RWPE2 (cell line): ENCODE data around the gene C12orf50.

Source experiments
- ATAC-seq: fragments of 200-7000 bp; cut with Tn5 transposase; 3 replicates; pipeline ENCODE4 v1.9.1; 2021; ENCODE audit warnings: low read depth
- DNase-seq: peaks from one replicate; pipeline ENCODE4 v3.0.0-alpha.2; 2020; ENCODE audit warnings: low spot score
- H3K27ac ChIP-seq: fragments of 450-650 bp; 2 replicates; pipeline ENCODE4 v1.5.1; 2017; ENCODE audit warnings: mild to moderate bottlenecking; ENCODE audit not compliant: poor library complexity, severe bottlenecking
- H3K27me3 ChIP-seq: fragments of 250-450 bp; sonication (Bioruptor Pico); 2 replicates; pipeline ENCODE4 v1.5.1; 2021; ENCODE audit warnings: mild to moderate bottlenecking, moderate library complexity; ENCODE audit not compliant: insufficient read depth, poor library complexity, severe bottlenecking
- H3K36me3 ChIP-seq: fragments of 250-450 bp; sonication (Bioruptor Pico); 2 replicates; pipeline ENCODE4 v1.5.1; 2020; ENCODE audit warnings: low read depth, mild to moderate bottlenecking, moderate library complexity
- H3K4me1 ChIP-seq: fragments of 250-450 bp; sonication (Bioruptor Pico); 2 replicates; pipeline ENCODE4 v1.5.1; 2021; ENCODE audit warnings: mild to moderate bottlenecking, moderate library complexity; ENCODE audit not compliant: insufficient read depth, poor library complexity, severe bottlenecking
- H3K4me3 ChIP-seq: fragments of 250-450 bp; sonication (Bioruptor Pico); 2 replicates; pipeline ENCODE4 v1.5.1; 2021; ENCODE audit warnings: mild to moderate bottlenecking, moderate library complexity; ENCODE audit not compliant: severe bottlenecking
- H3K9me3 ChIP-seq: fragments of 250-450 bp; sonication (Bioruptor Pico); 2 replicates; pipeline ENCODE4 v1.5.1; 2021; ENCODE audit warnings: mild to moderate bottlenecking, moderate library complexity; ENCODE audit not compliant: severe bottlenecking
- TF ChIP-seq, protein P1 (sequence below): fragments of 450-650 bp; IDR thresholded peaks from one replicate; pipeline ENCODE4 v1.5.1; 2017; ENCODE audit warnings: mild to moderate bottlenecking, moderate library complexity; ENCODE audit not compliant: poor library complexity, severe bottlenecking

The C12orf50 gene

DNA sequence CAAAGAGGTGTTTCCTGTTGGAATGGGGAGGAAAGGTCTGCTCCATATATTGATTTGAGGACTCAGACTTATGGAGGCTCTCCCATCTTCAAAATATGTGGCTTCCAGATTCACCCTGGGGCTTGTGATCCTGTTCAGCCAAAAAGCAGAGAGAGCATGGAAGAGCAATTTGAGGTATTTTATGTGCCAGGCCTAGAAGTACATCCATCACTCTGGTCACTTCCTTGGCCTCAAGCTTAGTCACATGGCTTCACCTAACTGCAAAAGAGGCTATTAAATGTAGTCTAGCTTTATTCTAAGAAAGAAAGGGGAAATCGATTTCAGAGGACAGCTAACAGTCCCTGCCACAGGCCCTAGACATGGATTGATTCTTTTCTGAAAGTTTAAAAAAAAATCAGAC is 86.2 kb downstream of the C12orf50 start:
- Histone ChIP-seq H3K9me3 (no peaks in the 10 kb centered on the region), H3K4me1 (no peaks in the 10 kb centered on the region), H3K27me3 (no peaks in the 10 kb centered on the region), H3K27ac (no peak overlapping the region), H3K4me3 (no peak overlapping the region), H3K36me3 (no peaks in the 10 kb centered on the region)
- ATAC-seq (no peak), DNase-seq (no peak)
- TF ChIP-seq, protein P1, sequence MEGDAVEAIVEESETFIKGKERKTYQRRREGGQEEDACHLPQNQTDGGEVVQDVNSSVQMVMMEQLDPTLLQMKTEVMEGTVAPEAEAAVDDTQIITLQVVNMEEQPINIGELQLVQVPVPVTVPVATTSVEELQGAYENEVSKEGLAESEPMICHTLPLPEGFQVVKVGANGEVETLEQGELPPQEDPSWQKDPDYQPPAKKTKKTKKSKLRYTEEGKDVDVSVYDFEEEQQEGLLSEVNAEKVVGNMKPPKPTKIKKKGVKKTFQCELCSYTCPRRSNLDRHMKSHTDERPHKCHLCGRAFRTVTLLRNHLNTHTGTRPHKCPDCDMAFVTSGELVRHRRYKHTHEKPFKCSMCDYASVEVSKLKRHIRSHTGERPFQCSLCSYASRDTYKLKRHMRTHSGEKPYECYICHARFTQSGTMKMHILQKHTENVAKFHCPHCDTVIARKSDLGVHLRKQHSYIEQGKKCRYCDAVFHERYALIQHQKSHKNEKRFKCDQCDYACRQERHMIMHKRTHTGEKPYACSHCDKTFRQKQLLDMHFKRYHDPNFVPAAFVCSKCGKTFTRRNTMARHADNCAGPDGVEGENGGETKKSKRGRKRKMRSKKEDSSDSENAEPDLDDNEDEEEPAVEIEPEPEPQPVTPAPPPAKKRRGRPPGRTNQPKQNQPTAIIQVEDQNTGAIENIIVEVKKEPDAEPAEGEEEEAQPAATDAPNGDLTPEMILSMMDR: no peak

DNA sequence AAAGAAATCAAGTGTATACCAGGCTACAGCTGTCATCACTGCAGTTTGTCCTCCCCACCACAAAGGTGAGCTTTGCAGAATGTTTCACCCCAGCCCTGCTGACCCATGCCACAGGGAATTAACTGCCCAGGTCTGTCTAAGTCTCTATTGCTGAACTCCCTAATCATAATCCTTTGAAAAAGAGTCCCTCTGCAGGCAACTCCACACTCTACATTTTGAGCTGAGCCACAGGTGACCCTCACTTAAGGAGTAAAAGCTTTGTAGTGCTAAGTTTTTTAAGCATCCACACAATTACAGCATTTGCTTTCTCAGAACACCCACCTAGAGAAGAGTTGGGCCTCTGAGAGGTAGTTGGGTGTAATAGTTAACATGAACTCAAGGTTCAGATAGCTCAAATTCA is 90.0 kb downstream of the C12orf50 start:
- Histone ChIP-seq H3K36me3 (no peaks in the 10 kb centered on the region), H3K4me3 (no peak overlapping the region), H3K4me1 (no peaks in the 10 kb centered on the region), H3K27ac (no peak overlapping the region), H3K9me3 (no peaks in the 10 kb centered on the region), H3K27me3 (no peaks in the 10 kb centered on the region)
- DNase-seq (no peak), ATAC-seq (no peak)
- TF ChIP-seq, protein P1: no peak

DNA sequence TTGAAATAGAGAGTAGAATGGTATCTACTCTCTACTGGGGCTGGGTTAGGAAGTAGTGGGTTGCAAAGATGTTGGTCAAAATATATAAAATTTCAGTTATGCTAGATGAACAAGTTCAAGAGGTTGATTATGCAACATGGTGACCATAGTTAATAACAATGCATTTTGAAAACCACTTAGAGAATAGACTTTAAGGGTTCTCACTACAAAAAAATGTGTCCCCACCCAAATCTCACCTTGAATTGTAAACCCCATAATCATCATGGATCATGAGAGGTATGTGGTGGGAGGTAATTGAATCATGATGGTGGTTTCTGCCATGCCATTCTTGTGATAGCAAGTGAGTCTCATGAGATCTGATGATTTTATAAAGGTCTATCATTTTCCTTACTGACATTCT is 94.0 kb downstream of the C12orf50 start:
- TF ChIP-seq, protein P1: no peak
- no peak overlapping the region for H3K27ac ChIP-seq

DNA sequence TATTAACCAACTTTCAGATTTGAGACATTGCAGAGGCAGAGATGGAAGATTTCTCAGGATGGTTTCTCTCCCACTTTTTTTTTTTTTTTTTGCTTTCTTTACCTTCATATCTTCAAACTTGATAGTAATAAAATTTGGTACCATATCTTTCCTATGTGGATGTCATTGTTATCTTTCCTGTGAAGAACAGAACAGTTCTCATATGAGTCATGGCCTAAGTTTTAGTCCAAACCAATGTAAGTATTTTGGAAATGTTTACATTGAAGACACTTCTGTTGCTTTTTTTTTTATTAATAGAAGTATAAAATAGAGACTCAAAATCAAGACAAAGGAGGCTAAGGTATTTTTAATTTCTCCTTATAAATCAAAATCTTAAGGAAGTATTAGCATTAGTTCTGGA is 95.2 kb downstream of the C12orf50 start:
- DNase-seq: no peak
- Histone ChIP-seq H3K4me3 (no peak overlapping the region), H3K9me3 (no peaks in the 10 kb centered on the region), H3K27me3 (no peaks in the 10 kb centered on the region), H3K36me3 (no peaks in the 10 kb centered on the region), H3K27ac (no peak overlapping the region), H3K4me1 (no peaks in the 10 kb centered on the region)
- TF ChIP-seq, protein P1: no peak
- ATAC-seq: no peak

More for the DNA sequence above, 94.0 kb downstream of the C12orf50 start:
- Histone ChIP-seq H3K36me3 (no peaks in the 10 kb centered on the region), H3K4me3 (no peak overlapping the region), H3K4me1 (no peaks in the 10 kb centered on the region), H3K27me3 (no peaks in the 10 kb centered on the region), H3K9me3 (no peaks in the 10 kb centered on the region)
- no peak for ATAC-seq
- no peak for DNase-seq

DNA sequence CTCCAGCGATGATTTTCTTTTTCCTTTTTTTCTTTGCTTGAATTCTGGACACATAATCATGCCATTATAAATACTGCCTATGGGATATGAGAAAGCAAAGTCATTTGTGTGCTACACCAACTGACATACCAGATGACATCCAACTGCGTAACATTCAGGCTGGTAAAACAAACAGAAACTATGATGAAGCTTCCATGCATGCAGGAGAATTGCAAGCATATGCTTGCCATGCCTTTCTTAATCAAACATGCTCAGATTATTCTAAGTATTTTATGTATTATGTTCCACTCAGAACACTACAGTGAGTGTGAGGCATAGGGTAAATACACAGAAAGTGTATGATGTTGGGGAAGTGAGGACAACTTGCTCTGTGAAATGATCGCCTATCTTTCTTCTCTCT is 97.4 kb downstream of the C12orf50 start:
- Histone ChIP-seq H3K4me3 (no peak overlapping the region), H3K27ac (no peak overlapping the region), H3K4me1 (no peaks in the 10 kb centered on the region), H3K36me3 (no peaks in the 10 kb centered on the region), H3K27me3 (no peaks in the 10 kb centered on the region), H3K9me3 (no peaks in the 10 kb centered on the region)
- ATAC-seq (peak; percentile 58; the same call in 2 of the 3 replicates), DNase-seq (no peak)
- TF ChIP-seq, protein P1: no peak
